ENCODE measurements around the gene EXOC6.

DNA sequence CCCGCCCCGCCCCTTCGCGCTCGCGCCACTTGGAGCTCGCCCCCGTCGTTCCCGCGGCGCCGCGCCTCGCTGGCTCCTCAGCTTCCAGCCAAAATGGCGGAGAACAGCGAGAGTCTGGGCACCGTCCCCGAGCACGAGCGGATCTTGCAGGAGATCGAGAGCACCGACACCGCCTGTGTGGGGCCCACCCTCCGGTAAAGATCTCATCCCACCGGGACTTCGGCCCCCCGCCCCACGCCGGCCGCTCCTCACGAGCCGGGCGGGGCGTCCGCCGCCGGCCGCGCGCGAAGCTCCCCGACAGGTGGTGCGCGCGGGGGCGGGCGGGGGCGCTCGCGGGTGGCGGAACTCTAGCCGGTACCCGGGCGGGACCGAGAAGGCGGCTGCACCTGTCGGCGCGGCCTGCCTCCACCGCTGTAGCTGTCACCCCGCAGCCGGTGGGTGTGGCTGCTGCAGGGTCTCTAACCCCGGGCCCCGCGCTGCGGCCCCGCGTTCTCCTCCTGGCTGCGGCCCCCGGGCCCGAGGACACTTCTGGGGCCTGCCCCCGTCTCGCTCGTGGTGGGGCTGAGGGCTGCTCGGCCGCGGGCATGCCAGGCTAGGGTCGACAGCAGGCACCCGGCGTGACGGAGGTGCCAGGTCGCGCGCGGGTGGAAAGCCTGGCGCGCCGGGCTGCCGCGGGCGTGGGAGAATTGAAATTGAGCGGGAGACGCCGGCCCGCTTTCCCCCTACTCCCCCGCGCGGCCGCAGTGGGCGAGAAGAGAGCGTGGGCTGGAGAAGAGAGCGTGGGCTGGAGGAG lies at the start of gene EXOC6:
- TF ChIP-seq CTCF (IDR thresholded peaks at IDR 0.05; ENCODE audit: insufficient read depth, low read length) (no peak), REST (IDR thresholded peaks at IDR 0.05; ENCODE audit: insufficient replicate concordance, low read depth) (peak; percentile 44), POLR2AphosphoS5 (IDR thresholded peaks at IDR 0.05; ENCODE audit: low read depth) (peak; percentile 87), GABPA (IDR thresholded peaks at IDR 0.05; ENCODE audit: low read depth) (no peak)

All from HL-60 (cell line).